Stimulated activated CD4-positive, alpha-beta T cell treated with anti-CD3 and anti-CD28 coated beads, Interleukin-4, amount 100 ng/mL, for 48 hours (primary cell): ENCODE results near the gene CKB.
A peak's percentile ranks its signal among the peaks of the same experiment; 100 is the strongest.

Experiments used
- DNase-seq, 2 donors: peaks; one replicate each; pipeline ENCODE4 v3.0.0-alpha.2; 2020; ENCODE audit warnings: low read depth in 2 of 2

Gene CKB

GRCh38 chr14:103522649-103523574 is at the start of gene CKB:
CKB (minus strand) TSS chr14:103522830; CDS start chr14:103522493, 337 bp downstream.
- no peak for DNase-seq

DNA sequence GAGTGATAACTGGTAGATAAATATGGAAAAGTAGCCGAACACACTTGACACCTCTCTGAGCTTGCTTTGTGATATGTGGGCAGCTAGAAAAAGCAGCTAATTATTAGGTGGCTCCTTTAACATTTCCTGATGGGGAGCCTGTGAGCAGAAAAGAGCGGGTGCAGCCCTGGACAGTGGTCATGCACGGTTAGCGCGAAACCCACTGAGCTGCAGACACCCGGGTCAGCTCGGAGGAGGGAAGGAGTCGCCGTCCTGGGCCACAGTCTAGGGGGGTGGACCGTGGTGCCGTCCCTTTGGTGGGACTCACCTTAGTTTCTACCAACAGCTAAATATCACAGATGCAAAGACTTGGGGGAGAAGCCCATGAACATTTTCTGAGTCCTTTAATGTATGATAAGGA is 46.8 kb upstream of the CKB start:
- DNase-seq = no peak

DNA sequence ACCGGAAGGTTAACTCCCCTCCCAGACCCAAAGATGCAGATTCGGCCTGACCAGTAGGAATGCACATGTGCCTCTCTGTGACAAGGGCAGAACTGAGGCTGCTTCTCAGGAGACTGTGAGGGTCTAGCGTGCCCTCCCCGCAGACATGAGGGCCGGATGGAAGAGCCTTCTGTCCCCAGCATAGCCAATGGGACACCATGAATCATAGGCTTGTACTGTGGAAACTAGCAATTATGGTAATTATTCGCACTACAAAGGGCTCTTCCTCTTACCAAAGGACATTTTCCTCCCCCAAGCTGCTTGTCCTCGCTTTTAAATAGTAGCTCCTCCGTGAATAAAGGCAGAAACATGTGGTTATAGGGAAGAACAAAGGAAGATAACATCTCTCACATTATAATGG is 46.3 kb upstream of the CKB start:
- DNase-seq = no peak

- no peak for DNase-seq
Measured at GRCh38 chr14:103563844-103564505, 41.3 kb upstream of the CKB start.

- DNase-seq = no peak
Measured at GRCh38 chr14:103563226-103563620, 40.6 kb upstream of the CKB start.

GRCh38 chr14:103562429-103563225 is 40.0 kb upstream of the CKB start, which contains the start of the genes BAG5 and COA8:
BAG5 (minus strand) TSS chr14:103562657; CDS start chr14:103561164, 1,493 bp downstream.
COA8 (plus strand) TSS chr14:103562960; CDS start chr14:103563002, 42 bp downstream.
- DNase-seq = peak; percentile 81 to 86

DNA sequence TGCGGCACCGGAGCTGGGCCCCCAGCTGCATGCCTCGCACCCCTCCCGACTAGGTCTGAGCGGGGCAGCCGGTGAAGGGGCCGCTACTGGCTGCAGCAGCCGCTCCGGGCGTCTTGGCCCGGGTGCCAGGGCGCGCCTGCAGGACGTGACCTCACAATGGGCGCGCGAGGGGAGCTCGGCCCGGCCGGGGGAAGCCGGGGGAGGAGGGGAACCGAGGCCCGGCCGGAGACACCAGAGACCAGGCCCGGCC is 39.5 kb upstream of the CKB start:
- DNase-seq = peak in 1 of 2 donors; percentile 23

- peak; percentile 24 to 40 for DNase-seq
Measured at GRCh38 chr14:103561381-103562178, 39.0 kb upstream of the CKB start.

DNA sequence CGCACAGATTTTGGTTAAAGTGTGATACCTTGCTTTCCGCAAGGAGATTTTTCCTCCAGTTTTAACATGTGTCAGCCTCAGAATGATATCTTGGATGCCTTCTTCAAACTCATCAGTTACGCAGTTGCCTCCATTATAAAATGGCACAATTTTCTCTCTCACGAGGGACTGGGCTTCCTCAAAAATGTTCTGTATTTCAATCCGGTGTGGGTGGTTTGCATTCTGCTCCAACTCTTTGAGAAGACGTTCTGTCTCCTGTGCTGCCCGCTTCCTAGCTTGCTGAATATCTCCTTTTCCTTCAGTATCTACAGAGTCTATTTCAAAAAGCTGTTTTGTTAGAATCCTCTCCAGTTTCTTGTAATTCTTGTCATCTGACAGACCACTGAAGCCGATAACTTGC is 38.1 kb upstream of the CKB start:
- DNase-seq = no peak

DNA sequence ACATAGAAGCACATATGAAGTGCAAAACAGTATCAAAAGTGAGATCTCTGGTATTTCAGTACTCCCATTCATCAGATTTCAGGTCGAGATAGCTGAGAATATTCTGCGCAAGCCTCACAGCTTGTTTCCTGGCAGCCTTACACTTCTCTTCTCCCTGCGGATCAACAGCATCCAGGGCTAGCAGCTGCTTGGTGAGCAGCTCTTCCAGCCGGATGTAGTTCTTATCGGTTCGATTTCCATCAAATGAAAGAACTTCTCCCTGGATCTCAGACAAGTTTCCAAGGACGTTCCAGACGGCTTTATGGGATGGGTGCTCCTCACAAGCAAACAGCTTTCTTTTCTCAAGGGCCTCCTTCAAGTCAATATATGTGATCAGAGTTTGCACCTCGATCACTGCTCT is 37.1 kb upstream of the CKB start:
- no peak for DNase-seq

DNA sequence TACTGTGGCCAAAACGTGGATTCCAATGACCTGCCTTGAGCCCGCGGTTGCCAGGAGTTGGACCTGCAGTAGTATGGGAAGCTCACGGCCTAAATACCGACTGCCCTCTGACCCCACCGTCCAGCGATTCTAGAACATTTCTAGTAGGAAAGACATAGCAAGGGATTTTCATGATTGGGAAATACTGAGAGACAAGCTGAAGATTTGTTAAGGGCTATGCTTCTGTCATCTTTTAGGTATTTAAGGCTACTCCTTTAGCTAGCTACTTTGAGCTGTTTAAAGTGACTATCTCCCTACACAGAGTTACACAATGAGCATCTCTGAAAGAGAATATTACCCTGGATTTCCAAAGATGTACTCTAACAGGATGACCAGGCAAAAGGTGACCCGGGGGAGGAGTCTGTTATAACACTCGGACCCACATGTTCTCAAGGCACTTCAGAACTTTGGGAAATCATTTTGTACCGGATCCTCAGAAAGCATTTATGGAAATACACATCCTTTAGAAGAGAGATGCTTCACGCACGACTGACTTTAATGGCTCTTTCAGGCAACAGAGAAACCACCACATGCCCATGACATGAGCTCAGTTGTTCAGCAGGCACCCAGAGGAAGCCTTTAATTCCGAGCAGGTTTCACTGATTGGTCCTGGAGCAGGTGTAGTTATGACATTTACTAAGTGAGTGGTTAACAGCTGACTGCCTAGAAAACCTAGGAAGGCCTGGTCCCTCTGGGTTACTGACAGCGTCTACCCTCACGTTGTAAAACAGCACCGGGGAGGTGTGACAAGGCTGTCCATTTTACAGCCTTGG is 35.6 kb upstream of the CKB start:
- DNase-seq = no peak

- no peak for DNase-seq
Measured at GRCh38 chr14:103556946-103557758, 34.5 kb upstream of the CKB start.

DNA sequence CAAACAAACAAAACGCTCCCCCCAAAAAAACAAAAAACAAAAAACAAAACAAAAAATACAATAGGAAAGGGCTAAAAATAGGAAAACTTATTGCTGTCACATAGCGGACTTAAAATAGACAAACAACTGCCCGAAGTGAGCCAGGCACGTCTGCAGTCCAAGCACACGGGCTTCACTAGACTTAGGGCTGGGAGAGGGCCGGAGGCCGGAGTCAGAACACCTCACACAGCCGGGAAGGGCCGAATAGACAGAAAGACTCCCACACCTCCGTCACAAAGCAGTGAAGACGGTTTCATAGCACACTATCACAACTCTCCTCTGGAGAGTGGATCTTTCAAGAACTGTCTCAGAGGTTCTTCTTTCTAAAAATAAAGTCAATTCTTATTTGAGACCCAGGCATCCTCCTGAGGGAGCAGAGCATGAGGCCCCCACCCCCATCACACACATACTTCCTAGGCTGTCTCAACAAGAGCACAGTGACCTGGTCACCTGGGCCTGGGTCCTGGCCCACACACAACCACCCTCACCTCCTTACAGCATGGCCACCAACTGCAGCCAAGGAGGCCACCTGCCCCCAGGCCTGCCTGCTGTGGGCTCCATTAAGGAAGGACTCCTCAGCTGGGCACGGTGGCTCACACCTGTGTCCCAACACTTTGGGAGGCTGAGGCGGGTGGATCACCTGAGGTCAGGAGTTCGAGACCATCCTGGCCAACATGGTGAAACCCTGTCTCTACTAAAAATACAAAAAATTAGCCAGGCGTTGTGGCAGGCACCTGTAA is 33.1 kb upstream of the CKB start:
- no peak for DNase-seq

DNA sequence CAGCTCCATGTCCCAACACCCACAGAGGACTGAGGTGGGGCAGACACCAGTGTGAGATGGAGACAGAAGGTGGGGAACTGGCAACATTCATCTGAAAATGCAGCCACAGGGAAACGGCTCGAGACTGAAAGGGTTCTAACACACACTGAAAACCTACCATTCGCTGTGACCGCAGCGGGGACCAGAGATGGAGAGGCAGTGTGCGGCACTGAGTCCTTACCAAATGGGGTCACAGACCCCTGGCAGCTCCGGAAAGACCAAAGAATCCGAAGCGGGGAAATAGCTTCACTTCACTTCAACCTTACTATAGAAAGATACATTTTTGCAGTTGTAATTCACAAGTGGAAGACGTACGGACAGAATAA is 30.2 kb upstream of the CKB start:
- no peak for DNase-seq

DNA sequence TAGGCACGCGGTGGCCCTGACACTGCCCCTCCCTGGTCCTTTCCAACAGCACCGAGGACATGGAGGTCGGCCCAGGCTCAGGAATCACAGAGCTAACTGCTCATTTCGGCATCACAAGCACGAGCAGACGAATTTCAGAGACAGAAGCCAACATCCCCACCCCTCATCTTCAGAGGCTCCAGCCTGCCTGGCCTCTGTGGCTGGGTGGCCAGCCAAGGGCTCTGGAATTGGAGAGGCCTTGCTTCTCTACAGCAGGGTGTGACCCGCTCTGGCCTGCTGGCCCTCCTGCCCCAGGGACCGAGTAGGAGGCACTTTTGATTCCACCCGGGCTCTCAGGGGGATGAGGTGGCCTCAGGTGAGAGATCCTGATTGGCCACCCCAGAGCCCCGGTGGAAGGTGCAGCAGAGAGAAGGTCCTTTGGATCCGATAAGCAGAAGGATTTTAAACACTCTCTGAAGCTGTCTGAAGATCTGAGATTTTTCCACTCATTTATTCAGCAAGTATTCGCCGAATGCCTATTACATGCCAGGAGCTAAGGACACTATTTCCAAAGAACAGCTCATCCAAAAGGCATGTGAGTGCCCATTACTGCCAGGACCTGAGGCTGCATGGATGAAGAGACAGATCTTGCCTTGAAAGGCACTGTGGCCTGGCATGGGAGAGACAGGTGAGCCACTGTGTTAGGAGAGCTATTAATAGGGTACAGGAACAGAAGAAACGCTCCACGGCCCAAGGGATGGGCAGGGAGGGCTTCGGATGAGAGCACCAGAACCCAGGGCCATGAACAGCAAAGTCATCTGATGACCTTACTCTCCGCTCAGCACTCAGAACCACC is 29.6 kb upstream of the CKB start:
- DNase-seq = no peak

DNA sequence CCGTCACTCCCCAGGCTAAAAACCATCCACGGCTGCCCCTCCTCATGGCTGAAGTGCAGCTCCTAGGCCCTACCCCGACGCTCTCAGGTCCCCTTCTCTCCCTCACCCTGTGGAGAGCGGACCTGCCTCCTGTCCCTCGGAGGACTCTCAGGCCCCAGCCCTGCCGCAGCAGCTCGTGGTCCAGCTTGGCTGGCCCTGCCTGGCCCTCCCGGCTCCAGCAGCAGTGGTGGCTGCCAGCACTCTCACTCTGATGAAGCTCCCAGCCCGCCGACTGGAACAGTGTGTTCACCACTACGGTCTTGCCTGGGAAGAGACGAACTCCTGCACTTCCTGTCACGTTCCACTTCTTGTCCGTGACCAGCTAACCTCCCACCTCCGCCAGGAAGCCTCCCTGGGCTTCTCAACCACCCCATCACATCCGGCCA is 28.7 kb upstream of the CKB start:
- DNase-seq = no peak

- DNase-seq = no peak
Measured at GRCh38 chr14:103550451-103551337, 28.1 kb upstream of the CKB start.
